ENCODE measurements around the gene USP44. TPM values are rescaled to one million over a fixed set of nuclear protein-coding genes. Genes with fewer than 3 reads are reported as not detected.

The USP44 gene
- total RNA-seq, 1 donor from 2014 or later, result 0.49 TPM

DNA sequence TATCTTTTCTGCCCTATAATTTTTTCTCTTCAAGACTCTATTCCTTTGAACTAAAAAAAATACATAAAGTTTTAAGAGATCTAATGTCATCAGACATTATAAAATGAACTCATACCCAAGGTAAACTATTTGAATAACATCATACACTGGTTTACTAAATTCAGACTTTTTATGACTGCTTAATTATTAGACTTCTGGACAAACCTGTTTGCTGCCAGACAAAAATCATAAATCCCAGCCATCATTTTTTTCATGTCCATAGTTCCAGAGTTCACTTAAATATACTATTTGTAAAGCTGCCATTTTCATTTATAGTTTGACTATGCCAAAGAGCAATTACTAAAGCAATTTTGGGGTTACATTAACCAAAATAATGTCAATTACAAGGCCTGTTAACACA lies 34.0 kb downstream of the USP44 start:
- no peak overlapping the region for H3K4me3 ChIP-seq
- H3K27me3 ChIP-seq, result no peaks in the 10 kb centered on the region
- intact Hi-C loops (cut with DNase I), result no loop called here
- H3K9me3 ChIP-seq, result no peaks in the 10 kb centered on the region
- DNase-seq (ENCODE audit: extremely low spot score in 2 of 2), result no peak
- TF ChIP-seq POLR2AphosphoS5 (IDR thresholded peaks at IDR 0.05; ENCODE audit: insufficient read depth in 1 of 2, low read depth in 1 of 2) (no peak), POLR2A (IDR thresholded peaks at IDR 0.05) (no peak)
- TF ChIP-seq, protein P1, sequence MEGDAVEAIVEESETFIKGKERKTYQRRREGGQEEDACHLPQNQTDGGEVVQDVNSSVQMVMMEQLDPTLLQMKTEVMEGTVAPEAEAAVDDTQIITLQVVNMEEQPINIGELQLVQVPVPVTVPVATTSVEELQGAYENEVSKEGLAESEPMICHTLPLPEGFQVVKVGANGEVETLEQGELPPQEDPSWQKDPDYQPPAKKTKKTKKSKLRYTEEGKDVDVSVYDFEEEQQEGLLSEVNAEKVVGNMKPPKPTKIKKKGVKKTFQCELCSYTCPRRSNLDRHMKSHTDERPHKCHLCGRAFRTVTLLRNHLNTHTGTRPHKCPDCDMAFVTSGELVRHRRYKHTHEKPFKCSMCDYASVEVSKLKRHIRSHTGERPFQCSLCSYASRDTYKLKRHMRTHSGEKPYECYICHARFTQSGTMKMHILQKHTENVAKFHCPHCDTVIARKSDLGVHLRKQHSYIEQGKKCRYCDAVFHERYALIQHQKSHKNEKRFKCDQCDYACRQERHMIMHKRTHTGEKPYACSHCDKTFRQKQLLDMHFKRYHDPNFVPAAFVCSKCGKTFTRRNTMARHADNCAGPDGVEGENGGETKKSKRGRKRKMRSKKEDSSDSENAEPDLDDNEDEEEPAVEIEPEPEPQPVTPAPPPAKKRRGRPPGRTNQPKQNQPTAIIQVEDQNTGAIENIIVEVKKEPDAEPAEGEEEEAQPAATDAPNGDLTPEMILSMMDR (IDR thresholded peaks at IDR 0.05), result no peak
- no peaks in the 10 kb centered on the region for H3K4me1 ChIP-seq
- H3K27ac ChIP-seq, result no peak overlapping the region
- H3K36me3 ChIP-seq, result peaks cover 0 to 22% of the 10 kb centered on the region in 2 donors

DNA sequence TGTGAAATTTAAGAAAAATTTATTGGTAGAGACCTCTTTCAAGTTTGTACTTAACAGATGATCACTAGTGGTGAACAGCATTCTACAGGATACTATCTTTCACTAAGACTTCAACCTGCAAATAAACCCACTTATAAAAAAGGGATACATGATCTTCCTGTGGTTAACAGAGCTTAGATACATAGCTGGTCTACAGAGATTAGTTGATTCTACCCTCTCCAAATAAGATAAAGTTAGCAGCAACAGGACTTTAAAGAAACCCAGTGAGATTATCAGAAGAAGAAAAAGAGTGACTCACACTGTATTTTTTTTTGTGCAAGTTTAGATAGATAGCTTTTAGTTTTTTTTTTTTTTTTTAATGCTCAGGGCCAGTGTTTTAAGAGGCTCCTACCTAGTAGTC lies 34.5 kb downstream of the USP44 start:
- no peak overlapping the region for H3K4me3 ChIP-seq
- DNase-seq (ENCODE audit: extremely low spot score in 2 of 2), result no peak
- TF ChIP-seq, protein P1 (IDR thresholded peaks at IDR 0.05), result no peak
- TF ChIP-seq POLR2A (IDR thresholded peaks at IDR 0.05) (no peak), POLR2AphosphoS5 (IDR thresholded peaks at IDR 0.05; ENCODE audit: insufficient read depth in 1 of 2, low read depth in 1 of 2) (no peak)
- intact Hi-C loops (cut with DNase I), result no loop called here
- no peaks in the 10 kb centered on the region for H3K27me3 ChIP-seq
- peaks cover 0 to 27% of the 10 kb centered on the region in 2 donors for H3K36me3 ChIP-seq
- H3K27ac ChIP-seq, result no peak overlapping the region
- no peaks in the 10 kb centered on the region for H3K9me3 ChIP-seq
- no peaks in the 10 kb centered on the region for H3K4me1 ChIP-seq

DNA sequence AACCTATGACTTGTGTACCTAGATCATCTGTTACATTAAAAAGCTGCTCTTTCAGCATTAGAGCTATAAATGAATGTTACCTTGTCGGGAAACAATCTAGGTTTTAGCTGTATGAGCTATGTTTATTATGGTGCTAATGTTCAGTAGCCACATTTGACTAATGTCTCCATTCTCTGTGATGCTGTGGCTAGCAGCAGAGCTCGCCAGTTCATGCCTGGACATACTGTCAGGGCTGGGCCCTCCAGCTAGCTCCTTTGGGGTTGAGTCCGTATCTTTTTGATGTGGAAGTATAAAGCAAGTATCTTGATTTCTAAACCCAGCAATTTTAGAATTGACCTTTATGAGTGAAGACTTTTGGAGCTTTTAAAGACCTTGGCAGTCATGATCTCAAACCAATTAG lies 36.1 kb downstream of the USP44 start:
- H3K4me3 ChIP-seq, result no peak overlapping the region
- TF ChIP-seq, protein P1 (IDR thresholded peaks at IDR 0.05), result no peak
- TF ChIP-seq POLR2AphosphoS5 (IDR thresholded peaks at IDR 0.05; ENCODE audit: insufficient read depth in 1 of 2, low read depth in 1 of 2), result no peak
- no peak for TF ChIP-seq POLR2A (IDR thresholded peaks at IDR 0.05)
- H3K36me3 ChIP-seq, result peaks cover 0 to 39% of the 10 kb centered on the region in 2 donors
- H3K9me3 ChIP-seq, result no peaks in the 10 kb centered on the region
- no peak for DNase-seq (ENCODE audit: extremely low spot score in 2 of 2)
- intact Hi-C loops (cut with DNase I), result no loop called here
- H3K4me1 ChIP-seq, result no peaks in the 10 kb centered on the region
- H3K27me3 ChIP-seq, result no peaks in the 10 kb centered on the region
- no peak overlapping the region for H3K27ac ChIP-seq

DNA sequence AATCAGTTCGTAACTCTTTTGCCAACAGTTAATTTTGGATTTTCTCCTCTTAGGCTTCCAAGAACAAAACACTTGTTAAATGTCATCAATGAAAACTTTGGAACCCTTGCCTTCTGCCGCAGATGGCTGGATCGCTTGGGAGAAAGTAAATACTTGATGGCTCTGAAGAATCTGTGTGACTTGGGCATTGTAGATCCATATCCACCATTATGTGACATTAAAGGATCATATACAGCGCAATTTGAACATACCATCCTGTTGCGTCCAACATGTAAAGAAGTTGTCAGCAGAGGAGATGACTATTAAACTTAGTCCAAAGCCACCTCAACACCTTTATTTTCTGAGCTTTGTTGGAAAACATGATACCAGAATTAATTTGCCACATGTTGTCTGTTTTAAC lies 37.7 kb downstream of the USP44 start:
- intact Hi-C loops (cut with DNase I), result no loop called here
- Histone ChIP-seq H3K9me3 (no peaks in the 10 kb centered on the region), H3K4me1 (no peaks in the 10 kb centered on the region), H3K4me3 (no peak overlapping the region), H3K27ac (no peak overlapping the region), H3K36me3 (peaks cover 0 to 52% of the 10 kb centered on the region in 2 donors), H3K27me3 (no peaks in the 10 kb centered on the region)
- no peak for DNase-seq (ENCODE audit: extremely low spot score in 2 of 2)
- TF ChIP-seq, protein P1 (IDR thresholded peaks at IDR 0.05), result no peak
- no peak for TF ChIP-seq POLR2AphosphoS5 (IDR thresholded peaks at IDR 0.05; ENCODE audit: insufficient read depth in 1 of 2, low read depth in 1 of 2)
- TF ChIP-seq POLR2A (IDR thresholded peaks at IDR 0.05), result no peak

DNA sequence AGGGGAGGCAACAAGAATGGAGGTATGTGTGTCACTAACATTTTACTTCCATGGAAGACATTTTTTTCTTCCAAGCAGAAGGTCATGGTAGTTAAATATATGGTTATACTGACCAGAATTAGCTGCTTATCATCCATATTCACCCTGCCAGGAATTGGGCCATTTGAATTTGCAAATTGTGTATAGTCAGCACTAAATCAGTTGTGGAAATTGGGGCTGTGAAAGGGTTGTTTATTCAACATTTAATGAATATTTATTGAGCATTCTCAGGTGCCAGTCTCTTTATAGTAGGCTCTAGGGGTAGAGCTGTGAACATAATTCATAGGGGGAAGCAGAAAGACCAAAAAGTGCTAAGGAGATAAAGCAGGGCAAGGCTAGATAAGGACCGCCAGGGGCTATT lies 39.3 kb downstream of the USP44 start:
- intact Hi-C loops (cut with DNase I), result no loop called here
- Histone ChIP-seq H3K27ac (no peak overlapping the region), H3K36me3 (peaks cover 0 to 68% of the 10 kb centered on the region in 2 donors), H3K4me3 (no peak overlapping the region), H3K4me1 (no peaks in the 10 kb centered on the region), H3K9me3 (no peaks in the 10 kb centered on the region), H3K27me3 (no peaks in the 10 kb centered on the region)
- DNase-seq (ENCODE audit: extremely low spot score in 2 of 2), result no peak
- no peak for TF ChIP-seq POLR2AphosphoS5 (IDR thresholded peaks at IDR 0.05; ENCODE audit: insufficient read depth in 1 of 2, low read depth in 1 of 2)
- TF ChIP-seq, protein P1 (IDR thresholded peaks at IDR 0.05), result no peak
- no peak for TF ChIP-seq POLR2A (IDR thresholded peaks at IDR 0.05)

Data from vagina (tissue), 2 donors.